ENCODE data around the gene CCDC43.
"Not testable (repeated sequence)": the region's sequence is repeated elsewhere in the genome, so short reads cannot be mapped to it uniquely, and the experiment has no call there.

The CCDC43 gene

GRCh38 chr17:44672479-44673093 lies 17.0 kb downstream of the CCDC43 start:
- peak; percentile 27 for DNase-seq (ENCODE audit: low read depth)

GRCh38 chr17:44666006-44666405 lies 23.6 kb downstream of the CCDC43 start:
- DNase-seq (ENCODE audit: low read depth), result no peak

GRCh38 chr17:44664867-44665266 lies 24.7 kb downstream of the CCDC43 start:
- DNase-seq (ENCODE audit: low read depth), result no peak

GRCh38 chr17:44663095-44663494 lies 26.5 kb downstream of the CCDC43 start:
- no peak for DNase-seq (ENCODE audit: low read depth)

- DNase-seq (ENCODE audit: low read depth), result no peak
Observed at GRCh38 chr17:44661835-44662234, 27.7 kb downstream of the CCDC43 start.

- no peak for DNase-seq (ENCODE audit: low read depth)
Observed at GRCh38 chr17:44655983-44656710, 33.4 kb downstream of the CCDC43 start, which contains the start of gene MEIOC. TSS of gene MEIOC (plus strand) at chr17:44656468. CDS start at chr17:44656614, 146 bp downstream.

GRCh38 chr17:44653954-44654353 lies 35.6 kb downstream of the CCDC43 start:
- no peak for DNase-seq (ENCODE audit: low read depth)

- no peak for DNase-seq (ENCODE audit: low read depth)
Observed at GRCh38 chr17:44653384-44653783, 36.2 kb downstream of the CCDC43 start.

- DNase-seq (ENCODE audit: low read depth), result no peak
Observed at GRCh38 chr17:44652727-44653126, 36.8 kb downstream of the CCDC43 start.

GRCh38 chr17:44651228-44651627 lies 38.3 kb downstream of the CCDC43 start:
- no peak for DNase-seq (ENCODE audit: low read depth)

- DNase-seq (ENCODE audit: low read depth), result no peak
Observed at GRCh38 chr17:44648963-44649362, 40.6 kb downstream of the CCDC43 start.

GRCh38 chr17:44647736-44648135 lies 41.8 kb downstream of the CCDC43 start:
- DNase-seq (ENCODE audit: low read depth), result no peak

GRCh38 chr17:44646280-44646679 lies 43.3 kb downstream of the CCDC43 start:
- no peak for DNase-seq (ENCODE audit: low read depth)

GRCh38 chr17:44645341-44645740 lies 44.2 kb downstream of the CCDC43 start:
- DNase-seq (ENCODE audit: low read depth), result no peak

- DNase-seq (ENCODE audit: low read depth), result no peak
Observed at GRCh38 chr17:44642834-44643233, 46.7 kb downstream of the CCDC43 start.

- no peak for DNase-seq (ENCODE audit: low read depth)
Observed at GRCh38 chr17:44637066-44637465, 52.5 kb downstream of the CCDC43 start.

- peak; percentile 52 for DNase-seq (ENCODE audit: low read depth)
Observed at GRCh38 chr17:44636562-44636961, 53.0 kb downstream of the CCDC43 start.

- DNase-seq (ENCODE audit: low read depth), result not testable (repeated sequence)
Observed at GRCh38 chr17:44634401-44634800, 55.2 kb downstream of the CCDC43 start.

GRCh38 chr17:44633998-44634397 lies 55.6 kb downstream of the CCDC43 start:
- no peak for DNase-seq (ENCODE audit: low read depth)

GRCh38 chr17:44630703-44631102 lies 58.9 kb downstream of the CCDC43 start:
- no peak for DNase-seq (ENCODE audit: low read depth)

GRCh38 chr17:44629314-44629713 lies 60.3 kb downstream of the CCDC43 start:
- no peak for DNase-seq (ENCODE audit: low read depth)

- no peak for DNase-seq (ENCODE audit: low read depth)
Observed at GRCh38 chr17:44628243-44629188, 61.1 kb downstream of the CCDC43 start.
